Suprapubic skin (tissue), 4 donors: Measurements from ENCODE around the gene LEO1. TPM values are rescaled to one million over a fixed set of nuclear protein-coding genes. Genes with fewer than 3 reads are reported as not detected.

ENCODE experiments used
- DNase-seq, 2 donors: peaks; one replicate each; pipeline ENCODE4 v3.0.0-alpha.2; 2019; ENCODE audit warnings: low spot score in 2 of 2
- H3K27ac ChIP-seq: fragments of 200-600 bp; sonication (generic); one replicate; pipeline ENCODE4 v1.5.1; 2019
- H3K27me3 ChIP-seq: fragments of 200-600 bp; sonication (generic); one replicate; pipeline ENCODE4 v1.5.1; 2019
- H3K36me3 ChIP-seq: fragments of 200-600 bp; sonication (generic); one replicate; pipeline ENCODE4 v1.5.1; 2019
- H3K4me1 ChIP-seq: fragments of 200-600 bp; sonication (generic); one replicate; pipeline ENCODE4 v1.5.1; 2019
- H3K4me3 ChIP-seq: fragments of 200-600 bp; sonication (generic); one replicate; pipeline ENCODE4 v1.5.1; 2019; ENCODE audit warnings: mild to moderate bottlenecking
- H3K9me3 ChIP-seq: fragments of 200-600 bp; sonication (generic); one replicate; pipeline ENCODE4 v1.5.1; 2019
- EP300 ChIP-seq: sonication (generic); formaldehyde crosslinking; IDR thresholded peaks from one replicate; pipeline ENCODE4 v1.6.1; 2017; ENCODE audit warnings: antibody characterized with exemption
- POLR2A ChIP-seq, 2 donors: fragments of 450-650 bp; IDR thresholded peaks; one replicate each; pipeline ENCODE4 v1.6.1; 2017; ENCODE audit warnings: antibody characterized with exemption in 2 of 2, mild to moderate bottlenecking in 2 of 2, moderate library complexity in 2 of 2
- POLR2AphosphoS5 ChIP-seq, 3 donors: sonication (generic); formaldehyde crosslinking; IDR thresholded peaks; one replicate each; pipeline ENCODE4 v1.6.1; 2017; ENCODE audit warnings: antibody characterized with exemption in 3 of 3
- WGBS: methylation state at CpG from one replicate; pipeline ENCODE4 v1.1.5; 2018; 5-methylcytosine and 5-hydroxymethylcytosine counted together
- total RNA-seq, 4 donors: library from RNA; depleted of rRNA; stranded (reverse); fragments of >200 nt; gene quantifications; one replicate each; pipeline ENCODE4 v1.1.0, GENCODE V29; 2016
- TF ChIP-seq, protein P1 (sequence below), 2 donors: fragments of 200-600 bp in 1 of 2; fragments of 450-650 bp in 1 of 2; sonication (generic) in 1 of 2; IDR thresholded peaks; one replicate each; pipeline ENCODE4 v1.5.1; 2016 to 2019; ENCODE audit warnings: antibody characterized with exemption in 2 of 2, mild to moderate bottlenecking in 1 of 2, moderate library complexity in 1 of 2

Gene LEO1
- total RNA-seq, 4 donors from 2014 or later: 26.2 to 30.2 (median 28.4) TPM

- no peak overlapping the region for H3K27ac ChIP-seq
- H3K9me3 ChIP-seq: no peaks in the 10 kb centered on the region
- TF ChIP-seq POLR2A (IDR thresholded peaks at IDR 0.05) (no peak), POLR2AphosphoS5 (IDR thresholded peaks at IDR 0.05) (no peak), EP300 (no peak)
- TF ChIP-seq, protein P1, sequence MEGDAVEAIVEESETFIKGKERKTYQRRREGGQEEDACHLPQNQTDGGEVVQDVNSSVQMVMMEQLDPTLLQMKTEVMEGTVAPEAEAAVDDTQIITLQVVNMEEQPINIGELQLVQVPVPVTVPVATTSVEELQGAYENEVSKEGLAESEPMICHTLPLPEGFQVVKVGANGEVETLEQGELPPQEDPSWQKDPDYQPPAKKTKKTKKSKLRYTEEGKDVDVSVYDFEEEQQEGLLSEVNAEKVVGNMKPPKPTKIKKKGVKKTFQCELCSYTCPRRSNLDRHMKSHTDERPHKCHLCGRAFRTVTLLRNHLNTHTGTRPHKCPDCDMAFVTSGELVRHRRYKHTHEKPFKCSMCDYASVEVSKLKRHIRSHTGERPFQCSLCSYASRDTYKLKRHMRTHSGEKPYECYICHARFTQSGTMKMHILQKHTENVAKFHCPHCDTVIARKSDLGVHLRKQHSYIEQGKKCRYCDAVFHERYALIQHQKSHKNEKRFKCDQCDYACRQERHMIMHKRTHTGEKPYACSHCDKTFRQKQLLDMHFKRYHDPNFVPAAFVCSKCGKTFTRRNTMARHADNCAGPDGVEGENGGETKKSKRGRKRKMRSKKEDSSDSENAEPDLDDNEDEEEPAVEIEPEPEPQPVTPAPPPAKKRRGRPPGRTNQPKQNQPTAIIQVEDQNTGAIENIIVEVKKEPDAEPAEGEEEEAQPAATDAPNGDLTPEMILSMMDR (IDR thresholded peaks at IDR 0.05): no peak
- no peak for DNase-seq
- H3K4me3 ChIP-seq: no peak overlapping the region
- 95% methylated on average over 4 of the region's 4 CpGs for WGBS
- H3K36me3 ChIP-seq: peaks cover 34% of the 10 kb centered on the region
- no peaks in the 10 kb centered on the region for H3K4me1 ChIP-seq
- H3K27me3 ChIP-seq: no peaks in the 10 kb centered on the region
Measured at GRCh38 chr15:51931638-51932037, 39.9 kb downstream of the LEO1 start.

- no peak for DNase-seq
- no peaks in the 10 kb centered on the region for H3K9me3 ChIP-seq
- TF ChIP-seq POLR2AphosphoS5 (IDR thresholded peaks at IDR 0.05) (no peak), EP300 (no peak), POLR2A (IDR thresholded peaks at IDR 0.05) (no peak)
- TF ChIP-seq, protein P1 (IDR thresholded peaks at IDR 0.05): no peak
- peaks cover 28% of the 10 kb centered on the region for H3K36me3 ChIP-seq
- no peaks in the 10 kb centered on the region for H3K4me1 ChIP-seq
- H3K4me3 ChIP-seq: no peak overlapping the region
- no peaks in the 10 kb centered on the region for H3K27me3 ChIP-seq
- no peak overlapping the region for H3K27ac ChIP-seq
- 89% methylated on average over 3 of the region's 3 CpGs for WGBS
Measured at GRCh38 chr15:51931016-51931415, 40.6 kb downstream of the LEO1 start.

DNA sequence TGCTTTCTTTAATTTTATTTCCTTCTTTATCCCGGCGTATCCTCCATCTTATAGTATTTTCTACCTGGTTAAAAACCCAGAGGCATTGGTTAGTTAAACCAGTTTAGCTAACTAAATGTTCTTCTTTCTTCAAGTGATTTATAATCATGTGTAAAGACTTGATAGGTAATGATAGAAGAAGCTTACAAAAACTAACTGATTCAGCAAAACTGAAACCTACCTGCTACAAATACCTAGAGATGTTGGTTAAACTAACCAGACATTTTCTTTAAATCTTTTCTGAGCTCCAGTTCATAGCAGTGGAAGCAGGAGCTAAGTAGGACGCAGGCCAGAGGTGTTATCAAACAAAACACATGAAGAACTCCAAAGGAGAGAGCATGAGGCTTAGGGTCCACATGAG is 44.8 kb downstream of the LEO1 start:
- H3K4me3 ChIP-seq: no peak overlapping the region
- H3K36me3 ChIP-seq: peaks cover 48% of the 10 kb centered on the region
- H3K27ac ChIP-seq: no peak overlapping the region
- DNase-seq: no peak
- 96% methylated on average over 3 of the region's 3 CpGs for WGBS
- no peaks in the 10 kb centered on the region for H3K9me3 ChIP-seq
- H3K27me3 ChIP-seq: no peaks in the 10 kb centered on the region
- no peaks in the 10 kb centered on the region for H3K4me1 ChIP-seq
- TF ChIP-seq, protein P1 (IDR thresholded peaks at IDR 0.05): no peak
- TF ChIP-seq POLR2AphosphoS5 (IDR thresholded peaks at IDR 0.05) (no peak), EP300 (no peak), POLR2A (IDR thresholded peaks at IDR 0.05) (no peak)

DNA sequence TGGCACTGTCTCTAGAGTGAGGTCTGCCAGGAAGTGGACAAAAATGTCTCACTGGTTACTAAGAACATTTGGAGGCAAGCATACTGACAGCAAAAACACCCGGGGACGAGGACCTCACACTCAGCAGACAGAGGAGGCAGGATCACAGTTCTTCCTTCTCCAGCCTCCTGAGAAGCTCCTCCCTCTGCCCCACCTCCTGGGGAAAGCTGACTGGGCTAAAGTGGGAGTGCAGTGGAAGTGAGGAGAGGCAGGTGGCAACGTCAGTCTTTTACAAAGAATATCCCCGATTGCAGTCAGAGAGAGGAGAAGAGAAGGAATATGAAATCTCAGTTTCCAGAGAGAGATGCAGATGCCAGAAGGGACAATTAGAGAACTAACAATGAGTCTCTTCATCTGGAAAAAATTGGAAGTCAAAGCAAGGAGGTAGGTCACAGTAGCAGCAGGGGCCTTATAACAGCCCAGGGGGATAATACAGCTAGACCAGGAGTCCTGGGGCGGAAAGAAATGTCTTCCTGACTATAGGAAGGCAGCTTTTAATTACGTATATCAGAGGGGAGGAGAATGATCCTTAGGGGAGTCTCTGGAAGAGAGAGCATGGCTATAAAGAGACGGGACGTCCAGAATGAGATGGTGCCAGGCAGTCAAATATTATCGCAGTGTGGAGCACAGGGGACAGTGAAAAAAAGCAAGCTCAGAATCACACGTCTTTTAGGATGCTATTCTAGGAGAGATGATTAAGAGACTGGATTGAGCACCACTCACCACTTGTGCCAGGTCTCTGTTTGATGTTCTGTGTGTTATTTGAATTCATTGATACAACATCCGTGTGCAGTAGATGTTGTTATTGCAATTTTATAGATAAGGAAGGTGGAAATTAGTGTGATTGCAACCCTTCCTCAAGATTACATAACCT is 47.2 kb downstream of the LEO1 start:
- Histone ChIP-seq H3K36me3 (peaks cover 45% of the 10 kb centered on the region), H3K4me1 (no peaks in the 10 kb centered on the region), H3K27me3 (no peaks in the 10 kb centered on the region), H3K9me3 (no peaks in the 10 kb centered on the region), H3K4me3 (no peak overlapping the region), H3K27ac (no peak overlapping the region)
- TF ChIP-seq POLR2A (IDR thresholded peaks at IDR 0.05) (no peak), POLR2AphosphoS5 (IDR thresholded peaks at IDR 0.05) (no peak), EP300 (no peak)
- TF ChIP-seq, protein P1 (IDR thresholded peaks at IDR 0.05): no peak
- no peak for DNase-seq
- WGBS: 83% methylated on average over 11 of the region's 11 CpGs

GRCh38 chr15:51917493-51917892 is 54.1 kb downstream of the LEO1 start:
- Histone ChIP-seq H3K4me1 (no peaks in the 10 kb centered on the region), H3K27me3 (no peaks in the 10 kb centered on the region), H3K9me3 (no peaks in the 10 kb centered on the region), H3K4me3 (no peak overlapping the region), H3K27ac (no peak overlapping the region), H3K36me3 (peaks cover 40% of the 10 kb centered on the region)
- TF ChIP-seq, protein P1 (IDR thresholded peaks at IDR 0.05): no peak
- TF ChIP-seq EP300: no peak
- no peak for TF ChIP-seq POLR2A (IDR thresholded peaks at IDR 0.05)
- no peak for TF ChIP-seq POLR2AphosphoS5 (IDR thresholded peaks at IDR 0.05)
- 79% methylated on average over 2 of the region's 2 CpGs for WGBS
- DNase-seq: no peak
